GM19240 (cell line): ENCODE data around the gene ZBTB43.

Experiments used
- DNase-seq: peaks from one replicate; pipeline ENCODE4 v3.0.0; 2011; ENCODE audit warnings: low spot score; ENCODE audit not compliant: insufficient read length

The ZBTB43 gene

DNA sequence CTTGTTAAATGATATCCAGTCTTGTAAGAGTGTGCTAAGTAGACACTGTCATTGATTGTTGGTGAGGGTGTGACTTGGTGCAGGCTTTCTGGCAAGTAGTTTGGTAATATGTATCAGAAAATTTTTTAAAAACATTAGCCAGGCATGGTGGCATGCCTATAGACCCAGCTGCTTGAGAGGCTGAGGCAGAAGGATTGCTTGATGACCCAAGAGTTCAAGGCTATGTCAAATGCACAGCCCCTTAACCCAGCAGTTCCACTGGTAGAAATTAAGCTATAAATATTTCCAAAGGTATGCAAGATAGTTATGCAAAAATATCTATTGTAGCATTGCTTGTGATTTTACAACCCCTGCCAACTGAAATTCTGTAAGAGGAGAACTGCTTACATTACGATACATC lies 24.2 kb downstream of the ZBTB43 start:
- DNase-seq, result no peak

DNA sequence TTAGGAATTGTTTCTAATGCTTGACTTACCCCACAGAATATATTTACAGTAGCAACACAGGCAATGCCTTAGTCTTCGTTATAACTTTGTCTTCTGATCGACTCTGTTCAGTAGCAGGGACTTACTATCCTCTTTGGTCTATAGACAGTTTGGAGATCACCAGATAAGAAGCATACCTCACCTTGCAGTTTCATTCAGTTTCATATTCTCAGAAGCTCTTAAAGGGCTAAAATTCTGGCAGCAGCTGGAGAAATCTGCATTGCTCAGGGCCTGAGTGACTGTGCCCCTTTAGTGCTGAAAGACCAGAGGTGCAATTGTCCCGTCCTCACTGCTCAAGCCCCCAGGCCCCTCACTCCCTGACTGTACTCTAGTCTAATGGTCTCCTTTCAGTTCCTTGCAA lies 26.0 kb downstream of the ZBTB43 start:
- DNase-seq, result no peak

DNA sequence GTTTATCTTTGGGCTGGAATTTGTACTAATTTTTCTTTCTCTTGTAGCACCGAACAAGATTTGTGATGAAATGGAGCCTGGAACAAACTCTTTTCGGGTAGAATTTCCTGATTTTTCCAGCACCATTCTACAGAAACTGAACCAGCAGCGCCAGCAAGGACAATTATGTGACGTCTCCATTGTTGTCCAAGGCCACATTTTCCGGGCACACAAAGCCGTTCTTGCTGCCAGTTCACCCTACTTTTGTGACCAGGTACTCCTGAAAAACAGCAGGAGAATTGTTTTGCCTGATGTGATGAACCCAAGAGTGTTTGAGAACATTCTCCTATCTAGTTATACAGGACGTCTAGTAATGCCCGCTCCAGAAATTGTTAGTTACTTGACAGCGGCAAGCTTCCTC lies 27.6 kb downstream of the ZBTB43 start:
- DNase-seq, result no peak

DNA sequence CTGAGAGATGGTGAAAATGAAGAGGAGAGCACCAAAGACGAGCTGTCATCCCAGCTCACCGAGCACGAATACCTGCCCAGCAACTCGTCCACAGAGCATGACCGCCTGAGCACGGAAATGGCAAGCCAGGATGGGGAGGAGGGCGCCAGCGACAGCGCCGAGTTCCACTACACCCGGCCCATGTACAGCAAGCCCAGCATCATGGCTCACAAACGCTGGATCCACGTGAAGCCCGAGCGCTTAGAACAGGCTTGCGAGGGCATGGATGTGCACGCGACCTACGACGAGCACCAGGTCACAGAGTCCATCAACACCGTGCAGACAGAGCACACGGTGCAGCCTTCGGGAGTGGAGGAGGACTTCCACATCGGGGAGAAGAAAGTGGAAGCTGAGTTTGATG lies 28.2 kb downstream of the ZBTB43 start:
- DNase-seq, result no peak

DNA sequence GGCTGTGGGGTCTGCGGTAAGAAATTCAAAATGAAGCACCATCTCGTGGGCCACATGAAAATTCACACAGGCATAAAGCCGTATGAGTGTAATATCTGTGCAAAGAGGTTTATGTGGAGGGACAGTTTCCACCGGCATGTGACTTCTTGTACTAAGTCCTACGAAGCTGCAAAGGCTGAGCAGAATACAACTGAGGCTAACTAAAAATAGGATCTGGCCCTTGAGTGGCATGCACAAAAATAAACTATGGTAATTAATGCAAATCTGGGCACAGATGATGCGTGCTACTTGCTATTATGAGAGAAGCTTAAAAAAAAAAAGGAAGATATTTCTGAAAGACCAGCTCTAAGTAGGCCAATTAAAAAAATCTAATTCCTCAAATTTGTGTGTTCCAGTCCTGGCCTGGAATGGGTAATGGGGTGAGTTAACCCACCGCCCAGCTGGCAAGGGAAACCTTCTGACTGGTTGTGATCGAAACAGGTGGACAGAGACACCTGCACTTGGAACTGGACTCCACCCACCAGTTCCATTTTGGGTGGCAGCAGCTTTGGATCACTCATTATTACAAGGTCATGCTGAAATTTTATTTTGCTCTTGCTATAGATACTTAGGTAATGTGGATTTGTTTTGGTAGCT lies 29.0 kb downstream of the ZBTB43 start:
- no peak for DNase-seq

DNA sequence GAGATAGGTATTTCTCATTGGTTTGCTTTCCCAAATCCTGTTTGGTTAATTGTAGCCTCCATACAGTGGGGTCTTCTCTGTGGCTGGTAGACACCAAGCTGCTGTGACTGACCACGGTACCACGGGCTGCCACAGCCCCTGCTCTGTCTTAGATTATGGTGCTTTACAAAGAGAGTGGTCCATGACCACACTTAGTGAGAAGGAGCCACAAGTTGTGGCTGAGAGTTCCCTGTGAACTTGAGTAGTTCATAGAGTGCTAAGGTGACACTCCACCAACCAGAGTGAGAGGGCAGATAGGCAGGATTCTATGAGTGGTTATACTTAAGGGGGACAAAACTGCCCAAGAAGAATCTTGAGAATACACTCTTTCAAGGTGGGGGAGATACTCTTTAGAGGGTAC lies 29.8 kb downstream of the ZBTB43 start:
- no peak for DNase-seq

DNA sequence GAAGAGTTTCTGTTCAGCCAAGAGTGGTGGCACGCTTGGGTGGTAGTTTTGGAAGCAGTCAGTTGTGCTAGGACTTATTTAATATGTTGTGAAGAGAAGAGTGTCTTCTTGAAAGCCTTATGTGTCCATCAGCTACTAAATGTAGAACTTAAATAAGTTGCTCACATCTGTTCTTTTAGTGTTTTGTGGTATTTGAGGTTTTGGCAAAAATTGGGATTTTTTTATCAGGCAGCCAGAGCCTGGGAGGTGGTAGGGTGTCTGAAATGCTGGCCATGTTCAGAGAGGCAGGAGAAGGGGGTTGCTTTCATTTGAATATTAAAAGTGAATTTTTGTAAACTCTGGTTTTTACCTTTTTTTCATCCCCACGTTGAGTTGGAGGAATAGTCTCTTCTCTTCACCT lies 31.4 kb downstream of the ZBTB43 start:
- DNase-seq, result no peak

DNA sequence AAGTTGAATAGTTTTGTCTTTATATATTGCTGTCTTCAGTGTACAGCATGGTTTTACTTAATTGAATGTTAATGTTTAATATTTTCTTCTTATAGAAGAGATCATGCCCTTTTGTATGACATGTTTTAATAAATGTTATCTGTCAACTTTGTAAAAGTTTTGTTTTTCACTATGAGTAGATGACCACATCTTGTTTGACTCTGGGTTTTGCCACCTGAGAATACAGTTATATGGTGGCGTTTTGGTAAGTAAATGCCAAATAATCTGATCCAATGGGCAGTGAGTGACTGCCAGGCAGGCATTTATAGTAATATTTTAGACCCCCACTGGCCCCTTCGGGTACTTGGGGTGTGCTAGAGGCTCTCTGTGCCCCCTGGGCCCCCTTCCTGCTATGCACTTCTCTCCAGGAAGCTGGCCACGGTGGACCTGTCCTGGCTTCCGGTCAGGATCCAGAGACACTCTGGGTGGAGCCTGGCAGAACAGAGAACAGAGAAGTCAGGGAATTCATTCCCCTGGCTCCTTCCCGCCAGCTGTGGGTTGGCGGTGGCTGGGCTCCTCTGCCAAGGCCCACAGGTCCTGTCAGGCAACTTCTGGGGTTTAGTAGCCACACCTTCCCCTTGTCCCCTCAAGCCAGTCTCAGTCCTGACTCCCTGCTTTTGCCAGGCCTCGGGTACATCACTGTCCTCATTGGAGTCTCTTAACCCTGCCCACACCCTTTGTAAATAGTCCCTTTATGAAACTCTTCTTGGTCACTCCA lies 33.4 kb downstream of the ZBTB43 start:
- no peak for DNase-seq

DNA sequence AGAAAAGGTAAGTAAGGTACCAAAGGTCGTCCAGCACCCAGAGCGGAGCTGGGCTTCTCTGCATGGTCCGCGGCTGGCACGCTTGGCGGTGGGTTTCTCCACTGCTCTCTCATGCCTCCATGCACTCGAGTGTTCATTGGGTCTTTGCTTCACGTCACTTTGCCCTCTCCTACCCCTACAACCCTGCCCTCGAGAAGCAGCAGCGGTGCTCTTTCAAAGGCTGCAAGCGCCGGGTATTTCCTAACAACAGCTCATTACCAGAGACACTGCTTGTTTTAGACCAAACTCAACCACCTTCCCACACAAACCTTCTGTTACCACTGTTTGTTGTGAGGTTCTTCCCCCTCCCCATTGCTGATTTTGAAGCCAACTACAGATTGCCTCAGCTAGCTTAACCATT lies 34.1 kb downstream of the ZBTB43 start:
- DNase-seq, result no peak

DNA sequence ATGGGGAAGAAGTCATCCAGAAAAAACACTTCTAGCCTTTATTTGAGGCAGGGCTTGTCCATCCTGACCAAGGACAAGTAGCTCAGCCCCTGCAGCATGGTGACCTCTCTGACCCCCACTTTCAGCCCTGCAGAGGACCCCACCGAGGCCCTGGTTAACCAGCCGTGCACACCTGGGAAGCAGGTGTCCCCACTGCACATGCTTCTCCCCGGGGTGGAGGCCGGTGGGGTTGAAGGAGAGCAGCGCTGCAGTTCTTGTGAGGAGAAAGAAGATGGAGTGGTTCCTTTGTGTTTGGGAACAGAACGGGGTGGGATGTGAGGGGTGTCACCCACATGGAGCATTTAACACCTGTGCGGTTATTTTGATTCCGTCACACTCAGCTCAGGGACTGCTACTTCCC lies 34.5 kb downstream of the ZBTB43 start:
- no peak for DNase-seq

DNA sequence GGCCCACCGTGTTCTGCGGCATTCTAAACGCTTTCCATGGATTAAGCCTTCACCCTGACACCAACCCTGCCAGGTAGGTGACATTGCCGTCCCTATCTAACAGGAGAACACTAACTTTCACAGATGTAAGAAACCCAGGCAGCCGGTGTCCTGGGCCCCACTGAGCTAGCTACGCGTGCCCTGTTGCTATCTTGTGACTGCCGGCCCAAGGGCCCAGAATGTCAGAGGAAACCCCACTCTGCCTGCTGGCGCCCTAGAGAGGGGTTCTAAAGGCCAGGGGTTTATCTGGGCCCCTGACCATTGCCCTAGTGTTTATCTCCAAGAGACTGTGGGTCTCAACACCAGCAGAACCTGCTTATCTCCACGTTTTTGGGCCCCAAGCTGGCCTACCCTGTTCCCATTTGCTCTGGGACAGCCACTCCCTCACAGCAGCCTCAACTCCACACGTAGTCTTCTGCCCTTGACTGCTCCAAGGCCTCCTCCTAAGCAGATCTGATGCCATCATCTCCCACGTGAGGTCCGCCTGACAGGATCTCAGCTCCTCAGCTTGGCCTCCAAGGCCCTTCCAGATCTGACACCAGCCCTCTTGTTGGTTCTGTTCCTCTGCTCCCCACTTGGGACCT lies 37.5 kb downstream of the ZBTB43 start:
- no peak for DNase-seq

DNA sequence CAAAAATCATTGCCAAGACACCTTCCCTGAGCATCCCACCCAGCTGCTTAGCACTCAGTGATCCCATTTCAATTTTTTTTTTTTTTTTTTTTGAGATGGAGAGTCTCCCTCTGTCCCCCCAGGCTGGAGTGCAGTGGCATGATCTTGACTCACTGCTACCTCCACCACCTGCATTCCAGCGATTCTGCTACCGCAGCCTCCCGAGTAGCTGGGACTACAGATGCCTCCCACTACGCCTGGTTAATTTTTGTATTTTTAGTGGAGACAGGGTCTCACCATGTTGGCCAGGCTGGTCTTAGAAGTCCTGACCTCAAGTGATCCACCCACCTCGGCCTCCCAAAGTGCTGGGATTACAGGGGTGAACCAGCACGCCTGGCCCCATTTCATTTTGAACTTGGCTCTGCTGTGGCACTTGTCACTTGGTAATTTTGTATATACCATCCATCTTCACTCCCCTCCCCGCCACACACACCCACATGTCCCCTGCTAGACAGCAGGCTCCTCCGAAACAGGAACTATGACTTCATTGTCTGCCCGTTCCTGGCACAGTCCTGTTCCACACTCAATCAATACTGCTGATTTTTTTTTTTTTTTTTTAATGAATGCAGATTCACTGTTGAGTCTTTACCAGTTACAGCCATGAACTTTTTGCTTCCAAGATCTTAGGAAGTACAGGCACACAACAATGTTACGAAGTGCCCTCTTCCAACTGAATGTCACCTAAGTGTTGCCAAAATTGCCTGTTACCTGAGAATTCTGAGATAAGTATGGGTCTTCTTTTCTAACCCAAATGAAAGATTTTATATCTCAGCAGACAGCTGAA lies 38.3 kb downstream of the ZBTB43 start:
- no peak for DNase-seq

DNA sequence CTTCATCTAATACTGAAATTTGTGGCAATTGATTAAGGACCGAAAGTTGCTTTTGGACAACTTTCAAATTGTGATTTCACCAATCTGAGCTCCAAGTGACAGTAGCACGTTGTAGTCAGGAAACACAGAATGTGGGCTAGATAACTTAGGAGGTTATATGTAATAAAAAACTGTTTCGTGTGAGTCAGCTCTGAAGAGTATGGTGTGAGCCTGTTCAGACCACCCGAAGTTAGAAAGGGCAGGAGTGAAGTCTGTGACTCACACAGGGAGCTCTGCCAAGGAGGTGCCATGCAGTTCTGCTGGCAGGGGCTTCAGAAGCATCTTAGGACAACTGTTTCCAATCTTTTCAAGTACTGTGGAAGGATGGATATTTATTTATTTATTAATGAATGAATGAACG lies 39.2 kb downstream of the ZBTB43 start:
- DNase-seq, result no peak

DNA sequence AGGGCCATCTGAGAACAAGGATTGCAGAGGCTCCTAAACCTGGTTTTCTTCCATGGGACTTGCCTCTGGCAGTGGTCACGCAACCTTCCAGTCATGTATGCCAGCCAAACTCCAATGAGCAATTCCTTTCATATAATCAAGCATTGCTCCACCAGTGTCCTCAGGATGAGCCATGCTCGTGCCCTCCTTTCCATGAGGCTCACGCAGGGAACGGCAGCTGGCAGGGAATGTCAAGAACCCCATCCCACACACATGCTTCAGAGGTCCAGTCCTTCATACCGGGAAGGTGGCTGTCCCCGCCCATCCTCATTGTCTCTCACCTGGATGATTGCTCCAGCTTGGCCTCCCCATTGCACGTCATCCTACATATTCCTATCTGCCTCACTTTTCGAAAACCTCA lies 42.2 kb downstream of the ZBTB43 start:
- no peak for DNase-seq

DNA sequence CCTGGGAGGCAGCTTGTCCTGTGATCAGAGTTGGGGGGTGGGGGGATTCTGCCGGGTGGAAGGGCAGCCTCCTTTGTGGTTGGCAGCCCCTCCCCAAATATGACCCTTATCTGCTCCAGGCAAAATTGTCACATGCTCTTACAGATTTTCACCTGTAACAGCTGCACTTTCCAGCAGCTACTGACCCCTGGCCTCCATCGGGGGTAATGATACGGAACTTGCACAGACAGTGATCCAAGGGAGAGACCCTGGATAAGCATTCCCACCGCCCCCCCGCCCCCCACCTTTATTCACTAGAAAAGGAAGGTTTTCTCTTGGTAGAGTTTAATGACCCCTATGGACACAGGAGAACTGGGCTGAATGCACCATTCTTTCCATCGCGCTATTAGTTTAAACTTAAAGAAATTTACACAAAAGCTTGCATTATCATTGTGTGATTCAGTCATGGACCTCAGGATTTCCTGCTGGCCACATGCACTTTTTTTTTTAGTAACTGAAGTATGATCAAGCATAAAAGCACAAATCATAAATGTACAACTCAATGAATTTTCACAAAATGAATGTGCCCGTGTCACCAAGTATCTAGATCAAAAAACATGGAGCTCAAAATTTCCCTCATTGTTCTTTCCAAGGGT lies 44.9 kb downstream of the ZBTB43 start:
- no peak for DNase-seq

DNA sequence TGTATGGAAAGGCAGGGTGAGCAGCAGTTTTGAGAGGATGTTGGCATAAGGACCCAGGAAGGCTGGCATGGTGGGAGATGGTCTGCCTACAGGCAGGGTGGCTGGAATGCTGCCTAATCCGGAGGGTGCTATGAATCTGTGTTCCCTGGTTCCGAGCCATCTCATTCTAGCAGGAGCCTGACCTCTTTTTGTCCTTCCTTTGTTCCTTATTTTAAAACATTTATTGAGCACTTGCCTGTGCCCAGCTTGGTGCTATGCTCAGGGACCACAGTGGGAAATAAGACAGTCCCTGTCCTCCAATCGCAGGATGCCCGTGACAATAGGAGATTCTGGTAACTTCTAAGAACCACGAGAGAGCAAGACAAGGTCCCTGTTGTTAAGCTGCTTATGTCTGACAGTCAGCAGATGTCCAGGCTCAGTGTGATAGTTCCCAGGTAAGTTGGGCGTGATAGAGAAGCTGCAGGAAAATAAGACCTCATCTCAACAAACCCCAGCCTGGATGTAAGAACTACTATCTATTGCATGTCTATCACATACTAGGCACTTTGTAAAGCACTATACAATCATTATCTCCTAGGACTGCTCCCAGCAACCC lies 46.5 kb downstream of the ZBTB43 start:
- no peak for DNase-seq

DNA sequence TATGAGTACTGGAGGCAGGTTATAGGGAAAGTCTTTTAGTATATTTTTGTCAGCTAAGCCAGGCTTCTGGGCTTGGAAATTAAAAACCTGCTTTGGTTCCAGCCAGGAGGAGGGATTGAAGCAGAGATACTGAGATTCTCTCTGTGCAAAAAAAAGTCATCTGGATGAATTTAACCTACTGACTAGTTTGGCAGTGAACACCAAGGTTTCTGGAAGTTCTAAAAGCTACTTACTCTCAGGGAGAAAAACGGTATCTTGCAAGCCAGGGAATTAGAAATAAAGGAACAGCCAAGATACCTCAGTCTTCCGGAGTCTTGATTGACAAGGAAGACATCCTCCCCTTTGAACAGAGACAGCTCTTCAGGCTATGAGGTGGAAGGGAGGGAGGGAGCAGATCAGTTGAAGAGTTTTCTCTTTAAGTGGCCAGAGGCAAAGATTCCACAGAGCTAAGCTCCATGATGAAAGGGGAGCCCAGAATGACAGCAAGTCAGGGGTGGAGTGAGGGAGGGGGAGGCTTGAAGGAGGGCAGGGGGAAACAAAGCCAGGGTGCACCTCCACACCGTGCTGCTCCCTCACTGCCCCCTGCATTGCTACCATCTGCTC lies 47.3 kb downstream of the ZBTB43 start:
- no peak for DNase-seq

DNA sequence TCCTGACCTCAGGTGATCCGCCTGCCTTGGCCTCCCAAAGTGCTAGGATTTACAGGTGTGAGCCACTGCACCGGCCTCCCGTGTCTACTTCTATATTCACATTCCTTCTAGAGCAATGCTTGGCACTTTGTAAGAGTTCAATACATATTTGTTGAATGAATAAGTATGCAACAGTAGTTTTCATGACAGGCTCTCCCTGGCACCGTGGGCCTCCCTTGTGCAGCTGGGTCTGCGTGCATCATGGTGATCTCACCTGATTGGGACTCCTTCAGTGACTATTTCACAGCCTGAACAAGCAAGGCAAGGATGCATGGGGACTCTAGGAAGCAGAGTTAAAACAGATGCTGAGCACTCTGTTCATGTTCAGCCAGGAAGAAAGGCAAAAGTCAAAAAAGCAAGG lies 48.8 kb downstream of the ZBTB43 start:
- DNase-seq, result no peak

DNA sequence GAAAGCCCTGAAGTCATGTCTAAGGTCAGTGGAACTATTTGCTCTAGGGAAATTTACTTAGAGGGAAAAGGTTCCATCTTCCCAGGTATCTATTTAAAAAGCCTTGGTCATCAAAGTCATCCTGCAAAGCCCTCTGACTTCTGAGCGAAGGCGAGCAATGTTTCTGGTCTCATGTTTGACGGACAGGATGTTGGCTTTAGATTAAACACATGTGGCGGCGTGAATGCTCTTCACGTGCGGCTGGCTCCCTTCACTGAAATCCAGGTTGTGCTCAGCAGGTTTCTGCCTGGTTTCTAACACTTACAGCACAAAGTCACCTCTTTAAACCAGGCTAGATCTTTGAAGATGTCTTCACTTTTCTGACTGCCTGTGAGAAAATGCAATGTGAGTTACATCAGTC lies 49.9 kb downstream of the ZBTB43 start:
- DNase-seq, result no peak

DNA sequence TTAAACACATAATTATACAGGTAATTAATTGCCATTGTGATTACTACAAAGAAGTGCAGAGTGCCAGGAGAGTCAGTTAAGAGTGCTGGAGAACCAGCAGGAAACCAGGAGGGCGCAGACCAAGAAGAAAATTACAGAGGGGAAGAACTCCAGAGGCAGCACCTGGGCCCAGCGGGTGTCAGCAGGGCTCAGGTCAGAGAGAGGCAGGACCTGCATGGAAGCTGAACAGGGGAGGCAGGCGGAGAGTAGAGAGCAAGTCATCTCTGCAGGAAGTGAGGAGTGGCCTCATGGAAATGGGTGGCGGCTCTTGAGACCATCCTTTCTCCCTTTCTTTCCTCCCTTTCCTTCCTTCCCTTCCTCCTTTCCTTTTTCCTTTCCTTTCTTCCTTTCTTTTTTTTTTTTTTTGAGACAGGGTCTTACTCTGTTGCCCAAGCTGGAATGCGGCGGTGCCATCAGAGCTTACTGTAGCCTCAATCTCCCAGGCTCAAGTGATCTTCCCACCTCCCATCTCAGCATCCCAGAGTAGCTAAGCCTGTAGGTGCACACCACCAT lies 51.6 kb downstream of the ZBTB43 start:
- DNase-seq, result no peak
